GM18858 (cell line): ENCODE results near the gene COA6.
"Not testable (repeated sequence)": the region's sequence is repeated elsewhere in the genome, so short reads cannot be mapped to it uniquely, and the experiment has no call there.

Source experiments
- ATAC-seq: cut with Tn5 transposase; IDR thresholded peaks from one replicate; pipeline ENCODE4 v1.9.1; 2021; ENCODE audit not compliant: unreplicated experiment

The COA6 gene, protein sequence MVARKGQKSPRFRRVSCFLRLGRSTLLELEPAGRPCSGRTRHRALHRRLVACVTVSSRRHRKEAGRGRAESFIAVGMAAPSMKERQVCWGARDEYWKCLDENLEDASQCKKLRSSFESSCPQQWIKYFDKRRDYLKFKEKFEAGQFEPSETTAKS

DNA sequence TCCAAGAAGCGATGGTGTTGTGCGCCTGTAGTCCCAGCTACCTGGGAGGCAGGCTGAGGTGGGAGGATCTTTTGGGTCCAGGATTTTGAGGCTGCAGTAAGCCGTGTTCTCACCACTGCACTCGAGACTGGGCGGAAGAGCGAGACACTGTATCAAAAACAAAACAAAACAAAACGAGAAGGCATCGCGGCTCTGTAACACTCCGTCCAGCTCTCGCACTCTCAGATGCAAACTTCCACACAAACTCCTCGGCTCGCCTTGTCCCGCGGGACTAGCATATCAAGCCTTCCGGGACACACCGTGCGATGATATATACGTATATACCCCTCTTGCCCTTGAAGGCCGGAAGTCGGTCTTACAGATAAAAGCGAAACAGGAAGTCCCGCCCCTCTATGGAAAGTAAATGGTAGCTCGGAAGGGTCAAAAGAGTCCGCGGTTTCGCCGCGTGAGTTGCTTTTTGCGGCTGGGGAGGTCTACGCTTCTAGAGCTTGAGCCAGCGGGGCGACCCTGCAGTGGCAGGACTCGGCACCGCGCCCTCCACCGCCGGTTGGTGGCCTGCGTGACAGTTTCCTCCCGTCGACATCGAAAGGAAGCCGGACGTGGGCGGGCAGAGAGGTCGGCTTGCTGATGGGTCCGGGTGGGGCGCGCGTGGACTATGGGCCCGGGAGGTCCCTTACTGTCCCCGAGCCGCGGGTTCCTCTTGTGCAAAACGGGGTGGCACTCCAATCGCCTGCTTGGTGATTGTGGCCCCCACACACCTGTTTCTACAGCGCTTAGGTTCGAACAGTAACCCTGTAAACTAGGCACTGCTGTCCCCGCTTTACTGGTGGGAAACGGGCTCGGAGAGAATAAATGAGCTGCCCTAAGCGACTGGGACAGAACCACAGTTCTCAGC lies at the start of gene COA6:
COA6 (plus strand) TSS at position 393 of the 895 bp plus-strand sequence; CDS start at position 404, 11 bp downstream.
- ATAC-seq = peak; percentile 85

DNA sequence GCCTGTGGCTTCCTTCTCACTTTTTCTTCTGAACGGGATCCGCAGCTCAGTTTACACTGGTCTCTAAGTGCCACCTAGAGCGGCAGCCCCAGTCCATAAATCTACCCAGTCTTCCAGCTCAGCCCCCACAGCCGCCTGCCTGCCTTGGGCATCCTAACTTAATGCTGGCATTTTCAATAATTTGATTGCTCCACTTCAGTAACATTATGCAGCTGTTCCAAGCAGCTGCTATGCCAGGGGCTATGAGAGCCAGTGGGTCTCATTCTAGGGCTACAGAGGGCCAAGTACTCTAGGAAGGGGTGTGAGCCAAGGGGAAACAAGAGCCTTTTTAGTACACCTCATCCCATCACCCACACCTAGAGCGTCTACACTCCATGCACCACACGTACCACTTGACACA lies 48.4 kb upstream of the COA6 start:
- no peak for ATAC-seq

DNA sequence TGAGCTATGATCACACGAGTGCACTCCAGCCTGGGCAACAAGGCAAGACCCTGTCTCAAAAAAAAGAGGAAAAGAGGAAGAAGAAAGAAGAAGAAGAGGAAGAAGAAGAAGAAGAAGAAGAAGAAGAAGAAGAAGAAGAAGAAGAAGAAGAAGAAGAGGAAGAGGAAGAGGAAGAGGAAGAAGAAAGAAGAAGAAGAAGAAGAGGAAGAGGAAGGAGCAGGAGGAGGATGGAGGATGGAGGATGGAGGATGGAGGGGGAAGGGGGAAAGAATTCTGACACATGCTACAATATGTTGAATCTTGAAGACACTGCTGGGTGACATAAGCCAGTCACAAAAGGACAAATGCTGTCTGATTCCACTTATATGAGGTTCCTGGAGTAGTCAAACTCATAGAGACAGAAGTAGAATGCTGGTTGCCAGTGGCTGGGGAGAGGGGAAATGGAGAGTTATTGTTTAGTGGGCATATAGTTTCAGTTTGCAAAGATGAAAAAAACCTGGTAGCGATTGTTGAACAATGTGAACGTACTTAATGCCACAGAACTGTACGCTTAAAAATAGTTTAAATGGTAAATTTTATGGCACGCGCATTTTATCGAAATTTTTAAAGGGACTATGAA lies 47.3 kb upstream of the COA6 start:
- no peak for ATAC-seq

DNA sequence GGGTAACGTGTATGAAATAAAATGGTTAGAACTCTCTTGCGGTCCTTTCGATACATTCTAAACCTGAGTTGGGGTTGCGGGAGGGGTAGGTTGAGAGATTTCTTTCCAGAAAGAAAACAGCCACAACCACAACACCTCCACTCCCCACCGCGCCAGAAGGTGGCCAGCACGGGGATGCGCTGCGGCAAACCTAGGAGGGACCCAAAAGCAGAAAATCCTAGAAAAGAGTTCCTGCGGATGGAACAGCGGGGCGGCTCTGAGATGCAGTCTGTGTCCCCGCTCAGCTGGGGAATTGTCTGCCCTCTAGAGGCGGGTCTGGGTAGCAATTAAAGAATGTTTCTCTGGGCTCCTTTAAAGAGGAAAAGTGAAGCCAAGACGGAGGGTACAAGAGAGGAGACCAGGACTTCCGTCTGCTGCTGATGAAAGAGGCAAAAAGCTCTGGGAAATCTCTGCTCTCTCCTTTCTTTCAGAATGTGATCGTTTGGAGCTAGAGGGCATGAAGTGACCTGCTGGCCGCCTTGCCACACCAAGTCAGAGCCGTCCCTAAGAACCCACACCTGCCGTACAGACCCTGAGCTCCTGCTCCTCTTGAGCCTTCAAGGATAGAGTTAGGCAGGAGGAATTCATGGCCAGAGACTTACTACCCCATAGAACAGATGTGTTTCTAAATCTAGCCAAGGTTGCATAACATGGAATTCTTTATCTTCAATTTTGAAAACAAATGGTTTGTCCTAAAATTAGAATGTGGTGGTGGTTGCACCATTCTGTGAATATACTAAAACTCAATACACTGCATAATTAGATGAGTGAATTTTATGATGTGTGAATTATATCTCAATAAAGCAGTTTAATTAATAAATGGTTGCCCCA lies 46.5 kb upstream of the COA6 start:
- no peak for ATAC-seq

DNA sequence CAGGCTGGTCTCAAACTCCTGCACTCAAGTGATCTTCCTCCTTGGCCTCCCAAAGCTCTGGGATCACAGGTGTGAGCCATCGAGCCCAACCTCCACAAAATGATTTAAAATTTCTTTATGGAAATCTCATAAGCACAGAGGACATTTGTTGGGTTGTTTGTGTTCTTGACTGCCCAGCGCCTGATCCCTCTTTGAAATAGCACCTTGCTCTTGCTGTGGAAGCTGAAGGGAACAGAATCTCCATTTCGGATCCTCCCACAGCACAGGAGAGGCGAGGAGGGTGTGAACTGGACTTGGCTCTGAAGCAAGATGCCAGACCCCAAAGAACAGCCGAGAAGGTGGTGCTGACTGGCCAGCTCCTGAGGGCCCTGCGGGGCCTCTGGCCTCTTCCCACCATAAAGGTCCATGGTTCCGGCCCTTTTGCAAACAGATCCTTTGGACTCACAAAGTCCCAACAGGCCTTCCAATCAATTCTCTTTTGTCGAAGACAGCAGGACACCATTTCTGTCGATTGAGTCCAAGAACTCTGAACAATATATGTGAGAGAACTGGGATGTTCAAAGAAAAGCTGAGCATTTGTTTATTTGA lies 45.6 kb upstream of the COA6 start:
- ATAC-seq = no peak

DNA sequence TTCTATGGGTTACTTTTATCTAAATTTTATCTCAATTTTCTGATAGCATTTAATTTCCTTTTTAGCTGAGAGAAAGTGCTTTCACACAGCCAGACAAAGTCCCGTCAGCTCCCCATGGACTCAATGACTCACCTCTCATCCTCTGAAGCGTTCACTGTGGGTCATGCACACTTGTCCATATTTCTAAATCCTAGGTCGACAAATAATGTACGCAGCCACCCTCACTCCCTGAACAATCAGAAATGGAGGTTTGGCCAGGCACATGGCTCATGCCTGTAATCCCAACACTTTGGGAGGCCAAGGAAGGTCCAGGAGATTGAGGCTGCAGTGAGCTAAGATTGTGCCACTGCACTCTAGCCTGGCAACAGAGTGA lies 42.4 kb upstream of the COA6 start:
- ATAC-seq = no peak

DNA sequence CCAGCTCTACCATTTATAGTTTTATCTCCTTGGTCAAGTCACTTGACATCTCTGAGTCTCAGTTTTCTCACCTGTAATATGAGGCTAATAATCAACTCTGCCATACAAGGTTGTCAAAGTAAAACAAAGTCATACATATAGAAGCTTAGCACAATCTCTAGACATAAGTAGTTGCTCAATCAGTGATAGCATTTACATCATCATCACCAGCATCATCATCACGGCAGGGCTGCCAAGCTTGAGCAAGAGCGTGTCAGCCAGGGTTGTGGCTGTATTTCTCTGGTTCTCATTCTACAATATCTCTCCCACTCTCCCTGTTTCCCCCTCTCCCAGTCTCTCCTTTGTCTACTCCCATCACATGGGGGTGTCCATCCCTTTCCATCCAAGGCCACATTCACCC lies 41.7 kb upstream of the COA6 start:
- ATAC-seq = no peak

DNA sequence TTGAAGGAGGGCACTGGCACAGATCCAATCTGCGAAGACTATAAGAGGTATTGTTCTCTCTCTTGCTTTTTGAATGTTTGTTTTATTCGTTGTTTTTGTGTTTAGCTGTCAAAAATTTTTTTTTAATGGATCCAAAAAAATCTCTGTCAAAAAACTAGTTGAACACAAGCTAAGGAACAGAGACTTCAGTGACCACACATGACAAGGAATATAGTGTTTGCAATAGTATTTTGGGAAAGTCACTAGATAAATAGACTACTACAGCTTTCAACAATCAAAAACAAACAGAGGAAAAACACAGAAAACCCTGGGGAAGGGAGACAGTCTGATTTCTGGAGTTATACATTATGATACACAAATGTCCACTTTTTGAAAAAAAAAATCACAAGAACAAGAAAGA lies 36.9 kb upstream of the COA6 start:
- ATAC-seq = no peak

DNA sequence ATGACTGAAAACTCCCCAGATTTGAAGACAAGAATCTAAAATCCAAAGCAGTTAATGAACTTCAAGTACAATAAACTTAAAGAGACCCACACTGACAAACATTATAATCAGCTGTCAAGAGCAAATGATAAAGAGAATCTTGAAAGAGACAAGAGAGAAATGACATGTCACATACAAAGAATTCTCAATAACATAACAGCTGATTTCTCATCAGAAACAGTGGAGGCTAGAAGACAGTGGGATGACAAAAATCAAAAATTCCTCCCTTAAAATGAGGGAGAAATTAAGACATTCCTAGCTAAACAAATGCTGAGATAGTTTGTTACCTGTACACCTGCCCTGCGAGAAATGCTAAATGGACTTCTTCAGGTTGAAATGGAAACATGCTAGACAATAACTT lies 36.0 kb upstream of the COA6 start:
- no peak for ATAC-seq

DNA sequence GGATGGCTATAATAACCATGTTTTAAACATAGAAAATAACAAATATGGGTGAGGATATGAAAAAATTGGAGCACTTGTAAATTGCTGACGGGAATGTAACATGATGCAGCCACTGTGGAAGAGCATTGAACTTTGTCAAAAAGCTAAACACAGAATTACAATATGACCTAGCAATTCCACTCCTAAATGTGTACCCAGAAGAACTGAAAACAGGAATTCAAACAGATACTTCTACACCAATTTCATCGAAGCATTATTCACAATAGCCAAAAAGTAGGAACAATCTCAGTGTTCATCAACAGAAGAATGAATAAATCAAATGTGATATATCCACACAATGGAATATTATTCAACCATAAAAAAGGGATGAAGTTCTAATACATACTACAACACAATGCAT lies 32.7 kb upstream of the COA6 start:
- ATAC-seq = no peak

DNA sequence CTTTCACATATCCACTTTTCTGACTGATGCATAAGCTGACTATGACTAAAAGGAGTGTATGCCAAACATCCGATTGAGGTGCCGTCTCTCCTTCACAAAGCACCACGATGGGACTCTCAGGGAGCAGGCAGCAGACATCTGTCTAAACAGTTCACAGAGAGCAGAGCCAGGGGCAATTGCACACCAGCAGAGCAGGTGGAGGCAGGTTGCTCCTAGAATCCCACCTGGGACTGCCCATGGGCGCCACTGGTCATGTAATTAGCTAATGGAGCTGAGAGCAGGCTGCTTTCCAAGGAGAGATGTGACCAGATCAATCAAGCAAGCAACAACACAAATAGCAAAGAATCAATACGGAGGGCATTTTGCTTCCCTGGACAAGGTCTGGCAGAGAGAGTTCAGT lies 30.5 kb upstream of the COA6 start:
- ATAC-seq = no peak

DNA sequence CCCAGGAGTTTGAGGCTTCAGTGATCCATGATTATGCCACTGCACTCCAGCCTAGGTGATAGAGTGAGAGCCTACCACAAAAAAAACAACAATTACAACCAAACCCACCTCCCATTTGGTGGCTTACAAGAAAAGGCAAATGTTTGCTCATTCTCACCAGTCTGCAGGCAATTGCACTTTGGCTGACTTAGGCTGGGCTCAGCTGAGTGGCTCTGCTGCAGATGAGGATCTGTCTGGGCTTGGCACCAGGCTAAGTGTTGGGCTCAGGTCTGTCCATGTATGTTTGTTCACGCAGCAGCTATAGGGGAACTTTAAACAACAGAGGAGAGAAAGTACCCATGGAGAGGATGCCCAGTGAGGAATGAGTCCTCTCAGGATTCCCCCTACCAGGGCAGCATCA lies 28.0 kb upstream of the COA6 start:
- ATAC-seq = no peak

DNA sequence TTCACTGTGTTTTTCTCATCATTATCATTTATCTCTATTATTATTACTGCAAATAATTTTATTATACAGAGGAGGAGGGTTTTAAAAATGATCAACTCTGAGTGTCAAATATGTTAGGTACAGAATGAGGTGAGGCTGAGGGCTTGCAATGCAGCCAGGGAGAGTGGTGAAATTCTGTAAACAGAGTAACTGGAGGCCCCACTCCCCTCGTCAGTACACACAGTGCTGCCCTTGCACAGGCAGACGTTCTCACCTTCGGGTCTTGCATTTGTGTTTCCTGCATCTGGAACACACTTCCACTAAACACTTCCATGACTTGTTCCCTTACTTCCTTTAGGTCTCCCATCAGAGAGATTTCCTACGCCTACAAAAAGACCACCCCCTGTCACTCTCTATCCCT lies 24.3 kb upstream of the COA6 start:
- no peak for ATAC-seq

DNA sequence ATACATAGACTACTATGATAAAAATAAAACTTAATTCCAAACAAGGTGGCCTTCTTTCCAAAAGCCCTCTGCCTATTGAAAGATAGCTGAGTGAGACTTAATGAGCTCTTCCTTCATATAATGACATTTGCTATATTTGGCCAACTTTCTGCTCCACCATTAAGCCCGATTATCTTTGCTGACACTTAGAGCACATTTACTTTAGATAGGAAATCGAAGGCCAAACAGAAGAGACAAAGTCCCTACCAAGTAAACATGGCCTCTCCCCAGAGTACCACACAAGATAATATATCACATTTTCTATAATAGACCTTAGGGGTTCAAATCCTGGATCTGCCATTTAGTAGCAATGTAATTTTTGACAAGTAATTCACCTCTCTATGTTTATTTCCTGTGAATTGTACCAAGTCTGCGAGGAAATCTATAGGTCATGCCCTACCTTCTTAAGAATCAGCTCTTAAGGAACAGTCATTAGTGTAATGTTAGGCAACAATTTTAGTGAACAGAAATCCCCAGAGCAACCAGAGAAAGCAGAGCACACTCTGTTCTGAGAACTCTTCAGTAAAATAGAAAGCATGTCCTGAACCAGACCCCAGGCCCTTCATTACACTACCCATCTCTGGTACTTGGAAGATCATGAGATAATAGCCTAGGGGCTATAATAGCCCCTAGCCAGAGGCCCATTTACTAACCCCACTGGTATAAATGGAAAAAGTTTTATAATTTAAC lies 17.3 kb upstream of the COA6 start:
- no peak for ATAC-seq

DNA sequence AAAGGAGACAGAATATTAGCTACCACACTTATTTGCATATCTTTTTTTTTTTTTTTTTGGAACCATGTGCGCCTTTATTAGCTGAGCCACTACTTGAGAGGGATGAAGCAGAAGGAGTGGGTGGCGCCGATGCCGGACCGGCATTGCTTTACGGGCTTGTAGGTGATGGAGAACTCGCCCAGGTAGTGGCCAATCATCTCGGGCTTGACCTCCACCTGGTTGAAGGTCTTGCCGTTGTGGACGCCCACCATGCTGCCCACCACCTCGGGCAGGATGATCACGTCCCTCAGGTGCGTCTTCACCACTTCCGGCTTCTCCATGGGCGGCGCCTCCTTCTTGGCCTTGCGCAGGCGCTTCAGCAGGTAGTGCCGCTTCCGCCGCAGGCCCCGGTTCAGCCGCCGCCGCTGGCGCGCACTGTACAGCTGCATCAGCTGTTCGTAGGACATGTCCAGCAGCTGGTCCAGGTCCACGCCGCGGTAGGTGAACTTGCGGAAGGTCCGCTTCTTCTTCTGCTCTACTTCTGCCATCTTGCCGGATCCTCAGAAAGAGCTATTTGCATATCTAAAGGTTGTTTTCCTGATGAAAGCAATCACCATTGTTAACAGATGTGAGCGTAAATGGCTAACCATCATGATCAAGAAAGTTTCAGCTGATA lies 16.5 kb upstream of the COA6 start:
- ATAC-seq = not testable (repeated sequence)

DNA sequence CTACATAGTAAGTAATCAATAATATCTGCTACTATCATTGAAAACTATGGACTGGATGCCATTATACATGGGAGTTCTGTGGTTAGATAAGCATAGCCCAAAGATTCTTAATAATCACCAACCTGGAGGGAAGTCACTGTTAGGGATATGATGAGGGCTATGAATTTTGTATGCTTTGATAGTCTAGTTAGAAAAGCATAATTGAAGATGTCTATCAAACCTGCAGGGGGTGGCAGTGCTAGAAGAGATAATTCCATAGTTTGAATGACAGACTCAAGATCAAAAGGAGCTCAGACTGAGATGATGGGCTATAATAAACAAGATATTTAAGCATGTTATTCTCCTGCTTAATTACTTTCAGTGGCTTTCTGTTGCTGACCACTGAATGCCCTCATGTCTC lies 15.4 kb upstream of the COA6 start:
- no peak for ATAC-seq

DNA sequence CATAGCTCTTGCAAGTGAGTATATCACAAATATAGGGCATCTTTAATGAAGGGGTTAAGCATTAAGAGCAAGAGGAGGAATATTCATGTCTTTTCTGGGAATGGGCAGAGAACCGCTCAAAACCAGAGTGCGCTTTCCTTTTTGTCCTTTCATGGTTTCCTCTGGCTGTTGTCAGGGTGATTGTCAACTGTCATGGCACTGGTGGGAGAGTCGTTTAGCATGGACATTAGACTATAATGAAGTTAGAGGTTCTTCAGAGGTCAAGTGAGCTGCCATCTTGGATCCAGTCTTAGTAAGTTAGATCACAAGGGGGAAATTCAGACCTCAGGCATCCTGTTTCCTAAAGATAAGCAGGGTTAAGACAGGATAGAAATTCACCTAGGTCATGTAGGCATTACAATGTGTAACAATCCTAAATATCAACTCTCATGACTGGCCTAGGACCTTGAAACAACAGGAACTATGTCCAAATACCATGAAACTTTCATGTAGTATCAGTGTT lies 12.1 kb upstream of the COA6 start:
- ATAC-seq = no peak

DNA sequence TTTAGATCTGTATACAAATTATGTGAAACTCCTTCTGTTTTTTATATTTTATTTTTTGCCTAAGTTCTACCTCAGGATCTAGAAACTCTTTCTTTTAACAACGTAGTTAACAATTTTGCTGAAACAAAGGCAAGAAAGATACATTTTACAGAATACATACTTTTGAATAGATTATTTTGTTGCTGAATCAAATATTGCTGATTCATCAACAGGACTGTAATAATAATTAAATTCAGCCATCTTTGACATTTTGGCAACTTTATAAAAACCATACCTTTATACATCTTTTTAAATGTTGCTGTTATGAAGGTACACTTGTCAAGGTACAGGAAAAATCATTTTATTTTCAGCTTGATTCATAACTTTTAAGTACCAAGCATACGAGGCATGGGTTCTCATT lies 10.7 kb upstream of the COA6 start:
- no peak for ATAC-seq

DNA sequence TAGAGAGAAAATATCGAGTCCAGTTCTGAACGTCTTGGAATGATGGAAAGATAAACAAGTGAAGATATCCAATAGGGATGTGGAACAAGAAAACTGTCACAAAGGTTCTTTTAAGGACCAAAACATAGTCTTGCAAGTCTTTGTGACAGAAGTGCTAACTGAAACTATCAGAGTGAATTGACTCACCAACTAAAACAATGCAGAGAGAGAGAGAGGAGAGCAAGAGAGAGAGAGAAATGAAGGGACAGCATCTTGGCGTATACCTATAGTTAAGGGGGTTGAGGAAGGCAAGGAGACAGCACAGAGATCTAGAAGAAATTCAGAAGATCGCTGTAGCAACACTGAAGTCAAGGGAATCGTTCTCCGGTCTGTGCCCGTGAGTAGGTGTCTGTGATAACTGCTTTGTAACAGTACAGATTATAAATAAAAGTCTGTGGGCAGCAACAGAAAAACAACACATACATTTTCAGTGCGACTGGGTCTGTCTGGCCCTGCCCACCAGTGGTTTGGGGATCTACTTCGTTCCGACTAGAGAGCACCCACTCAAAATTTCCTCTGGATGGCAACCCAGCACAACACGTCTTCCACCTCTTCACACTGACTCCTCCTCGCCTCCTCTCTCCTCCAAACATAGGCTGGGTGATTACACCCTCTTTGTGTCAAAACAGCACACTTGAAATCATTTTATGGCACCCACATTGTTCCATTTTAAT lies 4.8 kb upstream of the COA6 start:
- ATAC-seq = no peak
